22Rv1 (cell line): ENCODE results near the gene CNGA3.
"Not testable (repeated sequence)": the region's sequence is repeated elsewhere in the genome, so short reads cannot be mapped to it uniquely, and the experiment has no call there.

ENCODE experiments used
- H3K27ac ChIP-seq: fragments of 450-650 bp; 2 replicates; pipeline ENCODE4 v1.5.1; 2017
- ZFX ChIP-seq: fragments of 450-650 bp; IDR thresholded peaks from 2 replicates; pipeline ENCODE4 v1.6.1; 2017; ENCODE audit warnings: antibody characterized with exemption, borderline replicate concordance
- TF ChIP-seq, protein P1 (sequence below): fragments of 450-650 bp; IDR thresholded peaks from 2 replicates; pipeline ENCODE4 v1.5.1; 2017; ENCODE audit warnings: mild to moderate bottlenecking

CNGA3 gene

DNA sequence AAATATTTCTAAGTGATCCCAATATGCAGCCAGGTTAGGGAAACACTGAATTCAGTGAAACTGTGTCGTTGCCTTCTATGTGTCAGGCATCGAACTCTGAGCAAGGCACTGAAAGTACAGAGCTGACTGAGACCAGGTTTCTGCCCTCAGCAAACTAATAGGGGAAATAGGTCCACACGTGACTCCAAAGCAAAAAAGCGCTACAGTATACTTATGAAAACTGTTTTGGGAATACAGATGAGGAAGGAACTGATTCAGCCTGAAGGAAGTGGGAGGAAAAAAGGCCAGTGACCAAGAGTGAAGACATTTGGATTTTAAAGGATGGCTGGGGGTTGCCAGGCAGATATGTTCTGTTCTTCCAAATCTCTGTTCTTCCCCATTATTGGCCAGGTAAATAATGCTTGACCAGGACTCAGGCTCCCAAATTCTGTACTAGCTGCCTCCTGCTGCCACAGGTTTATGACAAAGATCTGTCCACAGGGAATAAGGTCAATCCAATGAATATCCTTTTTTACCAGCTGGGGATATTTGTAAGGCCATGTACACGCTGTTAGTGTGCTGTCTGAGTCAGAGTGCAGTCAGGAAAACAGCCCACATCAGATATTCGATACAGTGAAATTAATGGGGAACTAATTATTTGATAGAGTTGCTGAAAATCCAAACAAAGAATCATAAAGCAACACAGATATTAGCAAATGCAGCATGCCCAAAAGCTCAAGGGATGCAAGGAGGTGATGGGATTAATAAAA lies 73.9 kb downstream of the CNGA3 start:
- TF ChIP-seq, protein P1, sequence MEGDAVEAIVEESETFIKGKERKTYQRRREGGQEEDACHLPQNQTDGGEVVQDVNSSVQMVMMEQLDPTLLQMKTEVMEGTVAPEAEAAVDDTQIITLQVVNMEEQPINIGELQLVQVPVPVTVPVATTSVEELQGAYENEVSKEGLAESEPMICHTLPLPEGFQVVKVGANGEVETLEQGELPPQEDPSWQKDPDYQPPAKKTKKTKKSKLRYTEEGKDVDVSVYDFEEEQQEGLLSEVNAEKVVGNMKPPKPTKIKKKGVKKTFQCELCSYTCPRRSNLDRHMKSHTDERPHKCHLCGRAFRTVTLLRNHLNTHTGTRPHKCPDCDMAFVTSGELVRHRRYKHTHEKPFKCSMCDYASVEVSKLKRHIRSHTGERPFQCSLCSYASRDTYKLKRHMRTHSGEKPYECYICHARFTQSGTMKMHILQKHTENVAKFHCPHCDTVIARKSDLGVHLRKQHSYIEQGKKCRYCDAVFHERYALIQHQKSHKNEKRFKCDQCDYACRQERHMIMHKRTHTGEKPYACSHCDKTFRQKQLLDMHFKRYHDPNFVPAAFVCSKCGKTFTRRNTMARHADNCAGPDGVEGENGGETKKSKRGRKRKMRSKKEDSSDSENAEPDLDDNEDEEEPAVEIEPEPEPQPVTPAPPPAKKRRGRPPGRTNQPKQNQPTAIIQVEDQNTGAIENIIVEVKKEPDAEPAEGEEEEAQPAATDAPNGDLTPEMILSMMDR: no peak
- no peak for TF ChIP-seq ZFX
- H3K27ac ChIP-seq: no peak overlapping the region

DNA sequence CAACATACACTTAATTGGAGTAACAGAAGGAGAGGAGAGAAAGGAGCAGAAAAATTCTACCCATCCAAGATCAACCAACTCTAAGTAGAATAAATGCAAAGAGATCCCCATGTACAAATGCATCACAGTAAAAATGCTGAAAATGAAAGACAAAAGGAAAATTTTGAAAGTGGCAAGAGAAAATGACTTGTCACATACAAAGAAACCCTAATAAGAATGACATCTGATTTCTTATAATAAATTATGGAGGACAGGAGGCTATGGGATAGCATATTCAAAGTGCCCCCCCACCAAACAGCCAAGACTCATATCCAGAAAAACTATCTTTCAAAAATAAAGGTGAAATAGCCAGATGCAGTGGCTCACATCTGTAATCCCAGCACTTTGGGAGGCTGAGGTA lies 76.2 kb downstream of the CNGA3 start:
- no peak overlapping the region for H3K27ac ChIP-seq
- TF ChIP-seq, protein P1: no peak

DNA sequence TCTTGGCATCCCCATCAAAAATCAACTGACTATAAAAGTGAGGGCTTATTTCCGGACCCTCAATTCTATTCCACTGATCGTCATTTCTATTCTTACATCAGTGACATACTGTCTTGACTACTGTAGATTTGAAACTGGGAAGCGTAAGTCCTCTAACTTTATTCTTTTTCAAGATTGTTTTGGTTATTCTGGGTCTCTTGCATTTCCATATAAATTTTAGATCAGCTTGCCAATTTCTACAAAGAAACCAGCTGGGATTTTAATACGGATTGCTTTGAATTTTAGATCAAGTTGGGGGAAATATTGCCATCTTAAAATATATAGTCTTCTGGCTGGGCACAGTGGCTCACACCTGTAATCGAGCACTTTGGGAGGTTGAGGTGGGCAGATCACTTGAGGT lies 80.5 kb downstream of the CNGA3 start:
- no peak for TF ChIP-seq ZFX
- TF ChIP-seq, protein P1: no peak
- H3K27ac ChIP-seq: no peak overlapping the region

GRCh38 chr2:98432145-98432544 lies 85.9 kb downstream of the CNGA3 start:
- H3K27ac ChIP-seq: no peak overlapping the region
- TF ChIP-seq ZFX: no peak
- TF ChIP-seq, protein P1: no peak

DNA sequence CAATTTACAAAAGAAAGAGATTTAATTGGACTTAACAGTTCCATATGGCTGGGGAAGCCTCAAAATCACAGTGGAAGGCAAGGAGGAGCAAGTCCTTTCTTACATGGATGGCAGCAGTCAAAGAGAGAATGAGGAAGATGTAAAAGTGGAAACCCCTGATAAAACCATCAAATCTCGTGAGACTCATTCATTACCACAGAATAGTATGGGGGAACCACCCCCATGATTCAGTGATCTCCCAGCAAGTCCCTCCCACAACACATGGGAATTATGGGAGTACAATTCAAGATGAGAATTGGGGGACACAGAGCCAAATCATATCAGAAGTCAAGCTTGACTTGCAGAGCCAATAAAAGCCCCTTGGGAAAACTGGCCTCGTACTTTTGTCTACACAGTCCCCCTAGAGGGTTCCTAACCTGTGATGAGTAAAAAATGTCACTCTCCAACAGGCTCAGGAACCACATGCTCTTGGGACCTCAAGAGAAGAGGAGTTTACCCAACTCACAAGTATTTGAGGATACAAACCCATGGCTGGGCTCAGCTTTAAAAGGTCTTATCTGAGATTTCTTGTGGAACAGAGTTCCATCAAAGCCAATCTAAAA lies 87.2 kb downstream of the CNGA3 start:
- TF ChIP-seq ZFX: no peak
- TF ChIP-seq, protein P1: no peak

GRCh38 chr2:98434492-98434891 lies 88.2 kb downstream of the CNGA3 start:
- TF ChIP-seq ZFX: no peak
- TF ChIP-seq, protein P1: no peak
- no peak overlapping the region for H3K27ac ChIP-seq

More for the DNA sequence above, 87.2 kb downstream of the CNGA3 start:
- no peak overlapping the region for H3K27ac ChIP-seq

DNA sequence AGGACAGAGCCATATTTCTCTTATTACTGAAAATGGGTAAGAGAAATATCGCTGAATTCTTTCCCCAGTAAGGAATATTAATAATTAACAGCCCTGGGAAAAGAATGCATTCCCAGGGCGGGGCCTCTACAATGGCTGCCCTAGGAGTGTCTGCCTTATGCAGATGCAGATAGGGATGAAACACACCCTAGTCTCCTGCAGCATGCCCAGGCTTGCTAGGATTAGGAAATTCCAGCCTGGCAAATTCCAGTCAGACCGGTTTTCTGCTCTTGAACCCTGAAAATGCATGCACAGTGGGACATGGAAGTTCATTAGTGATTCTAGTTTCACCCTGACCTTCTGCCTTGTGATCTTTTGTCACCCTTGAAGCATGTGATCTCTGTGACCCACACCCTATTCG lies 89.4 kb downstream of the CNGA3 start:
- not testable (repeated sequence) for H3K27ac ChIP-seq

DNA sequence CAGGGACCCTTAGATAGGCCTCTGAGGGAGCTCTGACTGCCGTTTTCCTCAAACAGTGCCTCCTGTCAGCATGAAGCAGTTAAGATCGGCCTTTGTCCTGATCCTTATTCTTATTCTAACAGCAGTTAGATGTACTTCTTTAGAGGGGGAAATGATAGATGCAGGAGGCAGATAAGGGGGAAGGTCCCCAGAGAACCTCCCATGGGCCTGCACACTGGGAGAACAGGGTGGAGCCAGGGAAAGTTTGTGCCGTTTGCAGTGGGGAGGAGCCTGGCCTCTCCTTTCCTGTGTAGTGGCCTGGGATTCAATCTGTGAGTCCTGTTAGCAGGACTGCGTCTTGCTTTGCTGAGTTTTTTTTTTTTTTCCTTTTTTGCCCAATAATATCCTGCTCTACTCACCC lies 90.5 kb downstream of the CNGA3 start:
- TF ChIP-seq, protein P1: no peak
- no peak for TF ChIP-seq ZFX
- no peak overlapping the region for H3K27ac ChIP-seq
